NCI-H524 (cell line): ENCODE results near the gene FICD.

Experiments
- DNase-seq, 2 experiments: peaks; one replicate each; lab custom pipeline; 2025; lab: John Stamatoyannopoulos, UW

The FICD gene

GRCh38 chr12:108567406-108568337, 52.6 kb downstream of the FICD start:
- DNase-seq, result no peak

- DNase-seq, result peak; percentile 55 to 77
Observed at GRCh38 chr12:108568338-108569154, 53.5 kb downstream of the FICD start.
